ENCODE data around the gene GOLGA7B.
"Not testable (repeated sequence)": the region's sequence is repeated elsewhere in the genome, so short reads cannot be mapped to it uniquely, and the experiment has no call there.

The GOLGA7B gene

GRCh38 chr10:97836446-97836845 is 13.2 kb upstream of the GOLGA7B start:
- TF ChIP-seq CTCF (IDR thresholded peaks at IDR 0.05; ENCODE audit: unreplicated experiment in 3 of 3), result no peak
- H3K4me1 Mint-ChIP-seq, result peaks cover 12% of the 10 kb centered on the region
- H3K27ac Mint-ChIP-seq, result no peak overlapping the region
- H3K36me3 Mint-ChIP-seq (ENCODE audit: low read depth), result no peaks in the 10 kb centered on the region
- H3K9me3 Mint-ChIP-seq, result peaks cover 7% of the 10 kb centered on the region
- peaks cover 60% of the 10 kb centered on the region for H3K27me3 Mint-ChIP-seq (ENCODE audit: low read depth)
- no peak overlapping the region for H3K4me3 Mint-ChIP-seq

GRCh38 chr10:97838091-97838490 is 11.6 kb upstream of the GOLGA7B start:
- TF ChIP-seq CTCF (IDR thresholded peaks at IDR 0.05; ENCODE audit: unreplicated experiment in 3 of 3), result no peak
- H3K4me3 Mint-ChIP-seq, result no peak overlapping the region
- H3K4me1 Mint-ChIP-seq, result peaks cover 12% of the 10 kb centered on the region
- H3K36me3 Mint-ChIP-seq (ENCODE audit: low read depth), result no peaks in the 10 kb centered on the region
- no peak overlapping the region for H3K27ac Mint-ChIP-seq
- peaks cover 45% of the 10 kb centered on the region for H3K27me3 Mint-ChIP-seq (ENCODE audit: low read depth)
- peaks cover 9% of the 10 kb centered on the region for H3K9me3 Mint-ChIP-seq

GRCh38 chr10:97841166-97841565 is 8.5 kb upstream of the GOLGA7B start:
- H3K36me3 Mint-ChIP-seq (ENCODE audit: low read depth); H3K4me3 Mint-ChIP-seq; H3K9me3 Mint-ChIP-seq; H3K27ac Mint-ChIP-seq: not testable (repeated sequence)
- H3K27me3 Mint-ChIP-seq (ENCODE audit: low read depth), result peaks cover 26% of the 10 kb centered on the region
- H3K4me1 Mint-ChIP-seq, result peaks cover 12% of the 10 kb centered on the region

GRCh38 chr10:97842114-97842513 is 7.5 kb upstream of the GOLGA7B start:
- peaks cover 17% of the 10 kb centered on the region for H3K27me3 Mint-ChIP-seq (ENCODE audit: low read depth)
- peaks cover 12% of the 10 kb centered on the region for H3K4me1 Mint-ChIP-seq
- H3K36me3 Mint-ChIP-seq (ENCODE audit: low read depth); H3K27ac Mint-ChIP-seq; H3K9me3 Mint-ChIP-seq; H3K4me3 Mint-ChIP-seq: not testable (repeated sequence)

GRCh38 chr10:97842656-97843280 is 6.9 kb upstream of the GOLGA7B start:
- no peak for TF ChIP-seq CTCF (IDR thresholded peaks at IDR 0.05; ENCODE audit: unreplicated experiment in 3 of 3)
- Mint-ChIP-seq H3K4me1 (peaks cover 12% of the 10 kb centered on the region), H3K36me3 (ENCODE audit: low read depth) (no peaks in the 10 kb centered on the region), H3K9me3 (peaks cover 6% of the 10 kb centered on the region), H3K27ac (no peak overlapping the region), H3K27me3 (ENCODE audit: low read depth) (peaks cover 15% of the 10 kb centered on the region), H3K4me3 (no peak overlapping the region)

GRCh38 chr10:97843281-97843671 is 6.4 kb upstream of the GOLGA7B start:
- no peak overlapping the region for H3K4me3 Mint-ChIP-seq
- H3K4me1 Mint-ChIP-seq, result peaks cover 12% of the 10 kb centered on the region
- H3K9me3 Mint-ChIP-seq, result peaks cover 6% of the 10 kb centered on the region
- H3K27ac Mint-ChIP-seq, result no peak overlapping the region
- H3K27me3 Mint-ChIP-seq (ENCODE audit: low read depth), result peaks cover 18% of the 10 kb centered on the region
- H3K36me3 Mint-ChIP-seq (ENCODE audit: low read depth), result no peaks in the 10 kb centered on the region
- TF ChIP-seq CTCF (IDR thresholded peaks at IDR 0.05; ENCODE audit: unreplicated experiment in 3 of 3), result no peak

GRCh38 chr10:97843972-97844371 is 5.7 kb upstream of the GOLGA7B start:
- Mint-ChIP-seq H3K27me3 (ENCODE audit: low read depth) (peaks cover 24% of the 10 kb centered on the region), H3K4me1 (peaks cover 12% of the 10 kb centered on the region)
- not testable (repeated sequence) for H3K27ac Mint-ChIP-seq; H3K9me3 Mint-ChIP-seq; H3K36me3 Mint-ChIP-seq (ENCODE audit: low read depth); H3K4me3 Mint-ChIP-seq

Measured in nephron (organoid).